Kidney glomerular epithelial cell (primary cell): ENCODE measurements around the gene OR10H5.
"Not testable (repeated sequence)": the region's sequence is repeated elsewhere in the genome, so short reads cannot be mapped to it uniquely, and the experiment has no call there.

ENCODE experiments used
- DNase-seq: peaks from one replicate; lab custom pipeline; 2025; lab: John Stamatoyannopoulos, UW

The OR10H5 gene, protein sequence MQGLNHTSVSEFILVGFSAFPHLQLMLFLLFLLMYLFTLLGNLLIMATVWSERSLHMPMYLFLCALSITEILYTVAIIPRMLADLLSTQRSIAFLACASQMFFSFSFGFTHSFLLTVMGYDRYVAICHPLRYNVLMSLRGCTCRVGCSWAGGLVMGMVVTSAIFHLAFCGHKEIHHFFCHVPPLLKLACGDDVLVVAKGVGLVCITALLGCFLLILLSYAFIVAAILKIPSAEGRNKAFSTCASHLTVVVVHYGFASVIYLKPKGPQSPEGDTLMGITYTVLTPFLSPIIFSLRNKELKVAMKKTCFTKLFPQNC

DNA sequence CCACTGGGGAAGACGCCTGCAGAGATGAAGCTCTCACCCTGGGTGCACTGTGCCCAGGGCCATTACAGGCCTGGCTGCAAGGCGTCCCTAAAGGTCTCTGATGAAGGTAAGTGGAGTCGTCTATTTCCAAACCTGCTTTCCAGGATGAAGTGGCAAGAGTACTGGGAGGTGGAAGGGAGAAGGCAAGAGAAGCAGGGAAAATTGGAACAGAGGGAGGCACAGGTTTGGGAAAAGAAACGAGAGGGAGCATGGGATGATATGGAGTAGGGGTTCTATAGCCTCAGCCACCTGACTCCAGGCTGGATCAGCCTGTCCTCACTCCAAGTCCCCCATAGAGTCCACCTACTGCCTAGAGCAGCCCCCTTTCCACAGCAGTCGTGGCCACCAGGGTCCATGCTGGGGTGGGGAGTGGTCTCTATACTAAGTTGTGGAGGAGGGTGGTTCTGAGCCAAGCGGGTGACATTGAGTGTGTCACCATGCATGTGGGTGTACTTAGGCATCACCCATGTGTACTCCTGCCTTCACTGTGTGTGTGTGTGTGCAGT, at the start of gene OR10H5:
OR10H5 (plus strand) TSS at position 51 of the 545 bp plus-strand sequence. CDS start 6,388 bp downstream, outside the sequence.
- no peak for DNase-seq

- no peak for DNase-seq
These were observed 49.7 kb upstream of the OR10H5 start, which contains the start of gene OR10H3 for GRCh38 chr19:15737722-15738121. Gene OR10H3 (plus strand): TSS chr19:15737985. CDS start chr19:15741393, 3,408 bp downstream.

- DNase-seq: no peak
These were observed 46.7 kb upstream of the OR10H5 start for GRCh38 chr19:15740785-15741184.

GRCh38 chr19:15748239-15748638, 39.2 kb upstream of the OR10H5 start:
- DNase-seq: no peak

DNA sequence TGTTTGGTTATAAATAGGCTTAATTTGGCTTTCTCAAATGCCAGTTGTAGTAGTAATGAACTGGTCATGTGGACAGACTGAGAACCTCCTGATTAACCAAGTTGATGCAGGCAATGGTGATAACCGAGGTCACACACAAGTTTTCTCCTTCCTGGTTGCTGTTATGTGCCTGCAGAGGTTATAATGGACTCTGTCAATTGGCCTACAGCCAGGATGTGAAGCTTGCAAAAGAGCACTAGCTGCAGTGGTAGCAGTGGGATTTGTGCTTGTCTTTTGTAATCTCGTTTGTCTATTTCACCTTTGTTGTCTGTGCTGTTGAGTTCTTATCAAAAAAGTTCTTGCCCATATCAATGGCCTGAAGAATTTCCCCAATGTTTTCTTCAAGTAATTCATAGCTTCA, 29.1 kb upstream of the OR10H5 start:
- DNase-seq: no peak

- DNase-seq: no peak
These were observed 27.4 kb upstream of the OR10H5 start for GRCh38 chr19:15759962-15760565.

GRCh38 chr19:15769586-15769985, 17.9 kb upstream of the OR10H5 start:
- no peak for DNase-seq

DNA sequence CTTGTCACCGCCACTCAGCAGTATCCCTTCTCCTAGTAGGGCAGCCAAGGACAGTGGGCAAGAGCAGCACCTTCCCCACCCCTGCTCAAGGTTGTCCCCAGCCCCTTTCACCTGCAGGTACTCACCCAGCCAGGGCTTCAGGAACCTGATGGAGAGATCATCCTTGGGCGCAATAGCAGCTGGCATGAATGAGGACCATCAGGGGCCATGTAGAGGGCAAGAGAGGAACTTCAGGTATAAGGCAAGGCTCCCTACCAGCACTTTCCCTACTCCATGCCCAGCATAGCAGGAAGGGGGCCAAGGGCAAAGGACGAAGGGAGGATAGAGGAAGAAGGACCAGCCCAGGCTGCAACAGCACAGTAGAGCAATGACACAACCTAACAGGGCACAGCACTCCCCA, 13.3 kb upstream of the OR10H5 start:
- DNase-seq: not testable (repeated sequence)

DNA sequence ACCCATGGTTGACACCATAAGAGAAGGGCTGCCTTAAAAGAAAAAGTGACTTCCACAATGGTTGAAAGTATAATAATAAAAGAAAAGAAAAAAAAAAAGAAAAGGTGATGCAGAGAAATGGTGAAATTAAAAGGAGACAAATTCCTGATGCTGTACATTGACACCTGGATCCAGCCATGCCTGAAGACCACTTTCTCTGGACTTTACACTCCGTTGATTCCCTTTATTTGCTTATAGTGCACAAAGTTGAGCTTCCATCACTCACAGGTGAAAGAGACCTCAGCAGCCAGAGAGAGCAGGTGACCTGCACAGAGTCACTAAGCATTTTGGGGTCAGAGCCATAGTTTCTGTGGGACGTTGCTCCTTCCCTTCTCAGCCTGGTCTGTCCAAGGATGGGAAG, 12.2 kb upstream of the OR10H5 start:
- no peak for DNase-seq

DNA sequence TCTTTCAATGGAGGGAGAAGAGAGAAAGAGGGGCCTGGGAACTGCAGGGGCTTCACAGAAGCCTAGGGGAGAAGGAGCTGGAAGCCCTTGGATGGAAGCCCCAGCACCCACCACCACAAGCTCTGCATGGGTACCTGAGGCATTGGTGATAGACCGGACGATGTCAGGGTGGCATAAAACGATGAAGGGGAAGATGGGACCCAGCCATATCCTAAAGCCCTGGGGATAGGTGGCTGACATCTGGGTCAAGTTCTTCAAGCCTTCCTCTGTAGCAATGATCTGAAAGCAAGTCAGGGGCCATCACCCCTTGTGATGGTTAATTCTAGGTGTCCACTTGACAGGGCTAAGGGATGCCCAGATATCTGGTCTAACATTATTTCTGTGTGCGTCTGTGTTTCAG, 11.2 kb upstream of the OR10H5 start:
- no peak for DNase-seq

DNA sequence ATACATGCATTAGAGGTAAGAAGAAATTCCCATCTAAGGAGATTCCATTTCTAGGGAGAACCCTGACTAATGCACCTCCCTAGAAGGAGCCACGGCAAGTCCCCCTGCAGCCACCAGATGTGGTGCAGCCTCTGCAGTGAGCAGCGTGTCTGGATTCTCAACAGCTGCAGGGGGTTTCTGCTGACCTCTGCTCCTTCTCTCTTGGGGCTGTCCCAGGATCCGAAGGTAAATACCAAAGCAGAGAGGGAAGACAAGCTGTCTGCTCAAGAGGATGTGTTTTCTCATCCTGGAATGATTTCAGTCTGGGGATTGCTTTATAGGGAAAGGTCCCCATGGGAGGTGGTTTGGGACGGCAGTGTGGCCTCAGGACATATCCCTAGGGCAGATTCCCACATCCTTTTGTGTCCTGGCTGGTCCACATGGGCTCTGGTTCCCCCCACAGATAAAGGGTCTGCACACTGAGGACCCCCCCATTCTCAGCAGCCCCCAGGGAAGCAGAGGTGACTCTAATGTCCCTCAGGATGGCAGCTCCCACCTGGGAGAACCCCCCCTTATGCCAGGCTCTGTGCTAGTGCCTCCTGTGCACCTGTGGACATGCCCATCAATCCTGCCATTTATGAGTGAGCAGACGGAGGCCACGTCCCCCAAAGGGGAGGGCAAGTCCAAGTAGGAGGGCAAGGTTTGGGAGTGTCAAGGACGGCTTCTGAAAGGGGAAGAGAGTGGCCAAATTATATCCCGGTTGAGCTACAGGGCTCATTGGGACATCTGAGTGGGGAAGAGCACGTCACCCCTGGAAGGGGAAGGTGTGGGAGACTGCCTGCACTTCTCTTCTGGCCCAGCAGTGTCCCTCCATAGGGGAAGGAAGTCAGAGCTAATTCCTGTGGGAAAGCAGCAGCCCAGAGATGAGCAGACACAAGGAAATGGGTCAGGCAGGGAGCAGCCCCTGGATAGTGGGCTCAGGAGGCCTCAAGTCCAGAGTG, 10.2 kb upstream of the OR10H5 start:
- DNase-seq: no peak

DNA sequence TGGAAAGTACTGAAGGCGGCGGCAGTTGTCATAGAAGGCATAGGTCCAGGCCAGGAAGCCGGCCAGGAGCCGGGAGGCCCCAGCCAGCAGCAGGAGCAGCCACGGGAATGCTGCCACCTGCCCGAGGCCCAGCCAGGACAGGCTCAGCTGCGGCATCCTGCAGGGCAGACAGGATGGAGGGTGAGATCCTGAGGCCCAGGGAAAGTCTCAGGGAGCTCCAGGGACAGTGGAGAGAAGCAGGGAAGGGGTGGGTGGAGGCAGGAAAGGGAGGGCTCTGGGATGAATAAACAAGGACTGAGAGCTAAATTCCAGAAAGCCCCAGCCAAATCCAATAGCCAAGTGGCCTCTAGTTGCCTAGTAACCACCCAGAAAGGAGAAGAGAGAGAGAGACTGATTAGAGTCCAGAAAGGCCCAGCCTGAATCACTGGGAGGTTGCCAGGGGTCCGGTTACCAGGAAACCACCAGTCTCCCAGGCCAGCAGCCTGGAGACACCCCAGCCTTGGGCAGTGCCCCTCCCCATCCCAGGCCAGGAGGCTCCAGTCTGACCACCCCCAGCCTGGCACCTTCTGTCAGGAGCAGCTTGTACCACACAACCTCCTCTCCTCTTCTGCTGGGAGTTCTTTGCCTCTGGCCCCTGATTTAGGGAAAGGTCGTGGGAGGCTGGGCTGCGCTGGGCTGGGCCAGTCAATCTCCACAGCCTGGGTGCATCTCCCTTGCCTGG, 7.5 kb upstream of the OR10H5 start:
- DNase-seq: no peak

DNA sequence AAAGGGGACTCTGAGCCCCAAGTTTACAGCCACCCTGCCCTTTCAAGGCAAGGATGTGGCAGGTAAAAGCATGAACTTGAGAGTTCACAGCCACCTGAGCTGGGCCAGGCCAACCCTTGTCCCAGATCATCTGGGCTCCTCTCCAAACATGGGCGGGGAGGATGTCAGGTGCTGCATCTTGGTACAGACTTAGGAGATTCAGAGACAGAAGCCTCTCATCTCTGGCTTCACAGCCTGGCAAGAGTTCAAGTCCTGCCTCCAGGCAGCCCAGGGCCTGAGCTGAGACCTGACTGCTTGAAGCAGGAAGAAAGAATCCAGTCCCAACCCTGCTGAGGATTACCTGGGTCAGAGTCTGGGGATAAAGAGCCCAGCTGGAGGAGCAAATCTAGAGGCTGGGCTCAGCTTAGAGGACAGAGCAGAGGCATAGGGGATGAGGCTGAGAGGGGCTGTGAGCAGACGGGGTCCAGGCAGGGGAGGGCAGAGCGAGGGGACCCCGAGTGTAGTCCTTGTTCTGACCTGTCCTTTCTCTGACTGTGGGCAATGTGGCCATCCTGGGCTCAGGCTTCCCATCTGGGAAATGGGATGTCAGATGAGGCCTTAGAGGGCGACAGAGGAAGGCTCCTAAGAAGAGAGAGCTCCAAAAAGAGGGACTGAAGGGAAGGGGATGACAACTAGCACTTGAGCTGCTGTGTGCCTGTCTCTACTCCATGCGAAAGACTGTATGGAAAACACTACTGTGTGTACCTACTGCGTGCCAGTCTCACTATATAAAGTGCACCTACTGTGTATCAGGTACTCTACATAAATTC, 6.6 kb upstream of the OR10H5 start:
- no peak for DNase-seq

- no peak for DNase-seq
These were observed 5.8 kb upstream of the OR10H5 start for GRCh38 chr19:15781661-15782060.

DNA sequence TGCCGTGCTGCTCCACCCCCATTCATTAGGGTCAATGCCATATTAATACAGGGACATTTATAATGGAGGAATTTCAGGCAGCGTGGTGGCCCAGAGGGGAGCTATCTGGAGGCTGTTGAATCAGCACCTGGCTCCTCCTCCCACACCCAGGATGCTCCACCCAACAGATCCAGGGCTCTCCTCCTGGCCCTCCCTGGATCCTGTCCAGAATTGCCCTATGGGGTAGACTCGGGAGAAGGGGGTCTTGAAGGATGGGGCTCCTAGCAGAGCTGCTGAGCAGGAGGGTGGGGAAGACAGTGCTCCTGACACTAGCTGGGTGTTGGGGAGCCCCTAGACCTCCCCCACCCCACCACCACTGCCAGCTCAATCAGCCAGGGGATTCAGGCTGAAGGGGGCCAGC, 5.2 kb upstream of the OR10H5 start:
- DNase-seq: no peak

- not testable (repeated sequence) for DNase-seq
These were observed 4.6 kb upstream of the OR10H5 start for GRCh38 chr19:15782896-15783295.

DNA sequence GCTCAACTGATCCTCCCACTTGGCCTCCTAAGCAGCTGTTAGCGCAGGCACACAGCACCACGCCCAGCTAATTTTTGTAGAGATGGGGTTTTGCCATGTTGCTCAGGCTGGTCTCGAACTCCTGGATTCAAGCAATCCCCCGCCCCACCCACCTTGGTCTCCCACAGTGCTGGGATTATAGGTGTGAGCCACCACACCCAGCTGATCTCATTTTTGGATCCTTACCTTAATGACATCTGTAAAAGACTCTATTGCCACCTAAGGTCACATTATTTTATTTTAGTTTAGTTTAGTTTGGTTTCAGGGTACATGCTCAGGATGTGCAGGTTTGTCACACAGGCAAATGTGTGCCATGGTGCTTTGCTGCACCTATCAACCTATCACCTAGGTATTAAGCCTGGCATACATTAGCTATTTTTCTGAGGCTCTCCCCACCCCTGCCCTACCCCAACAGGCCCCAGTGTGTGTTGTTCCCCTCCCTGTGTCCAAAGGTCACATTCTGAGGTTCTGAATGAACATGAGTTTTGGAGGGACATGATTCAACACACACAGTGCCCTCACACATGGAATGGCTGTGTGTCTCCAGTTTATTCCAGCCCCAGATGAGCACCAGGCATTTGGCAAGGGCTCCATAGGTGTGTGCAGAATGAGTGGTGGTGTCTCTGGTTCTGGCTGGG, 1.3 kb downstream of the OR10H5 start:
- no peak for DNase-seq

GRCh38 chr19:15790096-15790495, 2.6 kb downstream of the OR10H5 start:
- no peak for DNase-seq

GRCh38 chr19:15794279-15794678, 6.8 kb downstream of the OR10H5 start:
- DNase-seq: not testable (repeated sequence)

DNA sequence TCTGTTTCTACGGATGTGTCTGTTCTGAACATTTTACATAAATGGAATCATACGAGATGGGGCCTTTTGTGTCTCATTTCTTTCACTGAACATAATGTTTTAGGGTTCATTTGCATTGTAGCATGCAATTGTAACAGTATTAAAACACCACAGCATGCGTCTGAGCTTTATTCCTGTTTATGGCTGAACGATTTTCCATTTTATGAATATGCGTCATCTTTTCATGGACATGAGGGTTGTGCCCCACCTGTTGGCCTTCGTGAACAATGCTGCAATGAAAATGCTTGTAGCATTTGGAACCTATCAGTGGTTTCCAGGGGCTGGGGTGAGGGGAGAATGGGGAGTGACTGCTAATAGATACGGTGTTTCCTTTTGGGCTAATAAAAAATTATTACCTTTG, 22.9 kb downstream of the OR10H5 start:
- DNase-seq: no peak
